Activated CD4-positive, alpha-beta T cell treated with anti-CD3 and anti-CD28 coated beads for 1 hour (primary cell): ENCODE measurements around the gene LY6G6D.

Experiments
- DNase-seq: peaks from one replicate; pipeline ENCODE4 v3.0.0-alpha.2; 2020

The LY6G6D gene

GRCh38 chr6:31721351-31722020, 6.3 kb downstream of the LY6G6D start, which contains the start of gene LY6G6C:
Gene LY6G6C (minus strand): TSS chr6:31721746. CDS start chr6:31721679, 67 bp downstream.
- DNase-seq = no peak

GRCh38 chr6:31722173-31722572, 7.0 kb downstream of the LY6G6D start:
- no peak for DNase-seq

- DNase-seq = no peak
These were observed 8.3 kb downstream of the LY6G6D start, which contains the start of gene MPIG6B for GRCh38 chr6:31723245-31723979. Gene MPIG6B (plus strand): TSS chr6:31723373. CDS start chr6:31723384, 11 bp downstream.

GRCh38 chr6:31723980-31724691, 9.0 kb downstream of the LY6G6D start:
- no peak for DNase-seq

GRCh38 chr6:31725502-31726350, 10.6 kb downstream of the LY6G6D start:
- DNase-seq = no peak

- no peak for DNase-seq
These were observed 12.0 kb downstream of the LY6G6D start for GRCh38 chr6:31727034-31727716.

GRCh38 chr6:31727717-31728671, 12.8 kb downstream of the LY6G6D start:
- DNase-seq = no peak

- DNase-seq = no peak
These were observed 13.8 kb downstream of the LY6G6D start, which contains the start of gene DDAH2 for GRCh38 chr6:31728767-31729514. Gene DDAH2 (minus strand): TSS chr6:31729299. CDS start chr6:31729161, 138 bp downstream.

GRCh38 chr6:31729515-31729978, 14.4 kb downstream of the LY6G6D start:
- DNase-seq = peak; percentile 72

GRCh38 chr6:31729979-31730630, 15.0 kb downstream of the LY6G6D start:
- peak; percentile 51 for DNase-seq

GRCh38 chr6:31730631-31731086, 15.5 kb downstream of the LY6G6D start:
- no peak for DNase-seq

- DNase-seq = no peak
These were observed 16.9 kb downstream of the LY6G6D start for GRCh38 chr6:31732029-31732428.

- no peak for DNase-seq
These were observed 18.6 kb downstream of the LY6G6D start for GRCh38 chr6:31733734-31734133.

GRCh38 chr6:31734247-31734820, 19.2 kb downstream of the LY6G6D start:
- no peak for DNase-seq

GRCh38 chr6:31734821-31735406, 19.8 kb downstream of the LY6G6D start:
- DNase-seq = peak; percentile 33

GRCh38 chr6:31736021-31736767, 21.0 kb downstream of the LY6G6D start, which contains the start of gene CLIC1:
Gene CLIC1 (minus strand): TSS chr6:31736530. CDS start chr6:31736300, 230 bp downstream.
- DNase-seq = peak; percentile 64

GRCh38 chr6:31736768-31737314, 21.7 kb downstream of the LY6G6D start:
- no peak for DNase-seq
